ENCODE results near the gene ISM2. TPM values are rescaled to one million over a fixed set of nuclear protein-coding genes. Genes with fewer than 3 reads are reported as not detected.
"Not testable (repeated sequence)": the region's sequence is repeated elsewhere in the genome, so short reads cannot be mapped to it uniquely, and the experiment has no call there.

Gene ISM2
- total and polyA plus RNA-seq, 2 donors (not counting 1 experiment from before 2014, with no cell fraction given) = 0.30 TPM; not detected in 1

- no peak overlapping the region for H3K4me3 Mint-ChIP-seq
- peaks cover 11 to 14% of the 10 kb centered on the region in 2 donors for H3K4me1 ChIP-seq (ENCODE audit: control insufficient read depth in 2 of 2, insufficient read depth in 2 of 2, low read length in 2 of 2)
- no peaks in the 10 kb centered on the region for H3K27me3 Mint-ChIP-seq
These were observed 49.0 kb upstream of the ISM2 start for GRCh38 chr14:77547512-77548180.

GRCh38 chr14:77545171-77545570 lies 46.6 kb upstream of the ISM2 start:
- H3K27ac ChIP-seq (ENCODE audit: low read length in 2 of 2); H3K4me2 ChIP-seq (replicated peaks; ENCODE audit: low read depth, low read length, poor library complexity, severe bottlenecking); H3K27me3 Mint-ChIP-seq; H3K9me3 Mint-ChIP-seq (ENCODE audit: insufficient read depth); H3K27me3 ChIP-seq (replicated peaks in 1 of 4; ENCODE audit: control extremely low read depth in 1 of 4, control insufficient read depth in 3 of 4, insufficient read depth in 4 of 4, low read length in 3 of 4); ATAC-seq (ENCODE audit: low read depth); H3K4me3 Mint-ChIP-seq; H3K9me3 ChIP-seq (ENCODE audit: control extremely low read depth in 1 of 3, control insufficient read depth in 2 of 3, insufficient read depth in 1 of 3, low read length in 2 of 3); intact Hi-C loops (cut with micrococcal nuclease); H3K4me3 ChIP-seq (ENCODE audit: control extremely low read depth in 1 of 5, extremely low read depth in 1 of 5, insufficient read depth in 1 of 5, low read depth in 2 of 5, low read length in 4 of 5); H3K9ac ChIP-seq (ENCODE audit: low read length); CTCF ChIA-PET; H4K20me1 ChIP-seq (ENCODE audit: control insufficient read depth, insufficient read depth, low read length, poor library complexity, severe bottlenecking); H3K27ac Mint-ChIP-seq; H2AFZ ChIP-seq (ENCODE audit: insufficient read depth, low read depth, low read length, poor library complexity, severe bottlenecking); DNase-seq: not testable (repeated sequence)
- POLR2A ChIA-PET = interaction anchor here (0.7 kb wide), 1 partner anchor 168 kb away, joined by 4 read pairs; the partner anchor contains the start of gene SAMD15
- peaks cover 40% of the 10 kb centered on the region for H3K79me2 ChIP-seq (ENCODE audit: control insufficient read depth, insufficient read depth, low read length)
- H3K36me3 ChIP-seq (replicated peaks in 1 of 2; ENCODE audit: control extremely low read depth in 1 of 2, control insufficient read depth in 1 of 2, extremely low read depth in 1 of 2, insufficient read depth in 2 of 2, low read length in 1 of 2) = peaks cover 0 to 45% of the 10 kb centered on the region in 2 experiments
- 100% methylated on average over 1 of the region's 11 CpGs for WGBS (ENCODE audit: insufficient coverage)
- H3K4me1 ChIP-seq (ENCODE audit: control insufficient read depth in 2 of 2, insufficient read depth in 2 of 2, low read length in 2 of 2) = peaks cover 26 to 29% of the 10 kb centered on the region in 2 donors
- H3K4me1 Mint-ChIP-seq = peaks cover 27% of the 10 kb centered on the region

More at GRCh38 chr14:77547512-77548180, 49.0 kb upstream of the ISM2 start:
- Histone ChIP-seq H4K20me1 (ENCODE audit: control insufficient read depth, insufficient read depth, low read length, poor library complexity, severe bottlenecking) (no peaks in the 10 kb centered on the region), H3K4me3 (ENCODE audit: control extremely low read depth in 1 of 5, extremely low read depth in 1 of 5, insufficient read depth in 1 of 5, low read depth in 2 of 5, low read length in 4 of 5) (no peak overlapping the region), H3K27me3 (replicated peaks in 1 of 4; ENCODE audit: control extremely low read depth in 1 of 4, control insufficient read depth in 3 of 4, insufficient read depth in 4 of 4, low read length in 3 of 4) (no peaks in the 10 kb centered on the region), H3K9ac (ENCODE audit: low read length) (no peak overlapping the region), H2AFZ (ENCODE audit: insufficient read depth, low read depth, low read length, poor library complexity, severe bottlenecking) (no peak overlapping the region), H3K36me3 (replicated peaks in 1 of 2; ENCODE audit: control extremely low read depth in 1 of 2, control insufficient read depth in 1 of 2, extremely low read depth in 1 of 2, insufficient read depth in 2 of 2, low read length in 1 of 2) (peaks cover 0 to 59% of the 10 kb centered on the region in 2 experiments), H3K27ac (ENCODE audit: low read length in 2 of 2) (no peak overlapping the region), H3K9me3 (ENCODE audit: control extremely low read depth in 1 of 3, control insufficient read depth in 2 of 3, insufficient read depth in 1 of 3, low read length in 2 of 3) (no peaks in the 10 kb centered on the region), H3K4me2 (replicated peaks; ENCODE audit: low read depth, low read length, poor library complexity, severe bottlenecking) (no peak overlapping the region), H3K79me2 (ENCODE audit: control insufficient read depth, insufficient read depth, low read length) (peaks cover 53% of the 10 kb centered on the region)
- intact Hi-C loops (cut with micrococcal nuclease) = no loop called here
- Mint-ChIP-seq H3K9me3 (ENCODE audit: insufficient read depth) (no peaks in the 10 kb centered on the region), H3K27ac (no peak overlapping the region), H3K4me1 (peaks cover 13% of the 10 kb centered on the region)
- DNase-seq (no peak), ATAC-seq (ENCODE audit: low read depth) (no peak)
- WGBS (ENCODE audit: insufficient coverage) = 90% methylated on average over 5 of the region's 8 CpGs
- TF ChIP-seq EZH2 (IDR thresholded peaks at IDR 0.05; ENCODE audit: borderline replicate concordance, insufficient read depth, low read depth, low read length, poor library complexity, severe bottlenecking) = no peak
- peak; percentile 10 for TF ChIP-seq CTCF (IDR thresholded peaks at IDR 0.05)
- ChIA-PET POLR2A (no interaction called here), CTCF (interaction anchor here (1.0 to 6.6 kb wide), 3 partner anchors 11 to 246 kb away, joined by 3 to 56 read pairs (median 5); no protein-coding TSS in a partner anchor)
